ENCODE data around the gene RABGGTB. TPM values are rescaled to one million over a fixed set of nuclear protein-coding genes. Genes with fewer than 3 reads are reported as not detected.
"Not testable (repeated sequence)": the region's sequence is repeated elsewhere in the genome, so short reads cannot be mapped to it uniquely, and the experiment has no call there.

RABGGTB gene
- total RNA-seq, 1 donor from 2014 or later = 141 TPM

GRCh38 chr1:75794382-75794781 is 8.3 kb downstream of the RABGGTB start:
- Histone ChIP-seq H3K36me3 (ENCODE audit: control insufficient read depth, insufficient read depth, low read length) (peaks cover 11% of the 10 kb centered on the region), H3K27me3 (ENCODE audit: control insufficient read depth, insufficient read depth, low read length) (no peaks in the 10 kb centered on the region), H3K4me3 (ENCODE audit: low read depth, low read length) (no peak overlapping the region)
- FAIRE-seq (no peak), DNase-seq (ENCODE audit: low read depth) (no peak)
- no peak for TF ChIP-seq CTCF (IDR thresholded peaks at IDR 0.05; ENCODE audit: insufficient read depth, low read length, severe bottlenecking)

GRCh38 chr1:75795703-75796193 is 9.7 kb downstream of the RABGGTB start:
- FAIRE-seq (no peak), DNase-seq (ENCODE audit: low read depth) (no peak)
- no peak for TF ChIP-seq CTCF (IDR thresholded peaks at IDR 0.05; ENCODE audit: insufficient read depth, low read length, severe bottlenecking)
- H3K36me3 ChIP-seq (ENCODE audit: control insufficient read depth, insufficient read depth, low read length) = peaks cover 7% of the 10 kb centered on the region
- H3K4me3 ChIP-seq (ENCODE audit: low read depth, low read length) = no peak overlapping the region
- no peaks in the 10 kb centered on the region for H3K27me3 ChIP-seq (ENCODE audit: control insufficient read depth, insufficient read depth, low read length)

GRCh38 chr1:75796376-75797272 is 10.6 kb downstream of the RABGGTB start, which contains the start of gene MSH4:
Gene MSH4 (plus strand): TSS chr1:75796882. CDS start chr1:75796986, 104 bp downstream.
- no peak for DNase-seq (ENCODE audit: low read depth)
- Histone ChIP-seq H3K27me3 (ENCODE audit: control insufficient read depth, insufficient read depth, low read length) (no peaks in the 10 kb centered on the region), H3K4me3 (ENCODE audit: low read depth, low read length) (no peak within 1 kb of the TSS), H3K36me3 (ENCODE audit: control insufficient read depth, insufficient read depth, low read length) (peaks cover 7% of the 10 kb centered on the region)
- no peak for TF ChIP-seq CTCF (IDR thresholded peaks at IDR 0.05; ENCODE audit: insufficient read depth, low read length, severe bottlenecking)
- no peak for FAIRE-seq

GRCh38 chr1:75797273-75797588 is 11.2 kb downstream of the RABGGTB start:
- H3K4me3 ChIP-seq (ENCODE audit: low read depth, low read length) = no peak overlapping the region
- H3K27me3 ChIP-seq (ENCODE audit: control insufficient read depth, insufficient read depth, low read length) = no peaks in the 10 kb centered on the region
- FAIRE-seq (no peak), DNase-seq (ENCODE audit: low read depth) (no peak)
- TF ChIP-seq CTCF (IDR thresholded peaks at IDR 0.05; ENCODE audit: insufficient read depth, low read length, severe bottlenecking) = no peak
- peaks cover 5% of the 10 kb centered on the region for H3K36me3 ChIP-seq (ENCODE audit: control insufficient read depth, insufficient read depth, low read length)

GRCh38 chr1:75797606-75798216 is 11.7 kb downstream of the RABGGTB start:
- FAIRE-seq (no peak), DNase-seq (ENCODE audit: low read depth) (no peak)
- TF ChIP-seq CTCF (IDR thresholded peaks at IDR 0.05; ENCODE audit: insufficient read depth, low read length, severe bottlenecking) = no peak
- no peak overlapping the region for H3K4me3 ChIP-seq (ENCODE audit: low read depth, low read length)
- peaks cover 4% of the 10 kb centered on the region for H3K36me3 ChIP-seq (ENCODE audit: control insufficient read depth, insufficient read depth, low read length)
- H3K27me3 ChIP-seq (ENCODE audit: control insufficient read depth, insufficient read depth, low read length) = no peaks in the 10 kb centered on the region

GRCh38 chr1:75801480-75801879 is 15.4 kb downstream of the RABGGTB start:
- H3K27me3 ChIP-seq (ENCODE audit: control insufficient read depth, insufficient read depth, low read length); FAIRE-seq; DNase-seq (ENCODE audit: low read depth); H3K36me3 ChIP-seq (ENCODE audit: control insufficient read depth, insufficient read depth, low read length); H3K4me3 ChIP-seq (ENCODE audit: low read depth, low read length): not testable (repeated sequence)

Data from bronchial epithelial cell (primary cell).